Prostate gland (tissue), 2 donors: ENCODE results near the gene ADAMTS17. TPM values are rescaled to one million over a fixed set of nuclear protein-coding genes. Genes with fewer than 3 reads are reported as not detected.

Experiments used
- DNase-seq: peaks from one replicate; pipeline ENCODE4 v3.0.0-alpha.2; 2019; ENCODE audit warnings: low spot score
- H3K27ac ChIP-seq, 2 donors: fragments of 200-600 bp; sonication (generic); 2 replicates each; pipeline ENCODE4 v1.5.1; 2017 to 2019
- H3K27me3 ChIP-seq: fragments of 200-600 bp; sonication (generic); replicated peaks from 2 replicates; pipeline ENCODE4 v1.5.1; 2019; ENCODE audit not compliant: insufficient read depth
- H3K36me3 ChIP-seq, 2 donors: fragments of 200-600 bp; sonication (generic); 1 replicate in 1 of 2; 2 replicates in 1 of 2; pipeline versions ENCODE4 v1.5.1 to v1.8.1; 2017 to 2019
- H3K4me1 ChIP-seq: fragments of 200-600 bp; sonication (generic); replicated peaks from 2 replicates; pipeline ENCODE4 v1.5.1; 2019
- H3K4me3 ChIP-seq, 2 donors: fragments of 200-600 bp; sonication (generic); 2 replicates each; pipeline ENCODE4 v1.5.1; 2017 to 2019
- H3K9me3 ChIP-seq: fragments of 200-600 bp; sonication (generic); 2 replicates; pipeline ENCODE4 v1.5.1; 2017
- CTCF ChIP-seq, 4 experiments: fragments of 200-600 bp in 2 of 4; fragments of 450-650 bp in 2 of 4; sonication (generic) in 2 of 4; IDR thresholded peaks; 1 replicate in 3 of 4; 2 replicates in 1 of 4; pipeline ENCODE4 v1.5.1; 2016 to 2019; ENCODE audit warnings: antibody characterized with exemption in 4 of 4, mild to moderate bottlenecking in 2 of 4, moderate library complexity in 2 of 4
- POLR2A ChIP-seq: fragments of 450-650 bp; IDR thresholded peaks from one replicate; pipeline ENCODE4 v1.6.1; 2016; ENCODE audit warnings: antibody characterized with exemption, mild to moderate bottlenecking
- POLR2AphosphoS5 ChIP-seq: sonication (generic); formaldehyde crosslinking; IDR thresholded peaks from one replicate; pipeline ENCODE4 v1.6.1; 2017; ENCODE audit warnings: antibody characterized with exemption
- WGBS: methylation state at CpG from one replicate; pipeline ENCODE4 v1.1.5; 2018; 5-methylcytosine and 5-hydroxymethylcytosine counted together
- intact Hi-C: fragments of 100-400 bp; cut with DNase I; formaldehyde crosslinking; loops from one replicate; pipeline ENCODE4 v1.14.2; 2022
- total RNA-seq, 2 donors: library from RNA; depleted of rRNA; stranded (reverse); fragments of >200 nt; gene quantifications; one replicate each; pipeline ENCODE4 v1.1.0, GENCODE V29; 2016

The ADAMTS17 gene
- total RNA-seq, 2 donors from 2014 or later = 2.7 to 5.6 TPM

- Histone ChIP-seq H3K9me3 (no peaks in the 10 kb centered on the region), H3K27ac (no peak overlapping the region), H3K27me3 (no peaks in the 10 kb centered on the region), H3K36me3 (no peaks in the 10 kb centered on the region), H3K4me1 (no peaks in the 10 kb centered on the region), H3K4me3 (no peak overlapping the region)
- intact Hi-C loops = no loop called here
- TF ChIP-seq POLR2A (no peak), POLR2AphosphoS5 (peak; percentile 47), CTCF (IDR thresholded peaks at IDR 0.05) (no peak)
- no peak for DNase-seq
- WGBS = 29% methylated on average over 6 of the region's 6 CpGs
Observed at GRCh38 chr15:99959326-99959725, 382.4 kb downstream of the ADAMTS17 start.

GRCh38 chr15:99958426-99959097, 383.2 kb downstream of the ADAMTS17 start:
- H3K27me3 ChIP-seq = no peaks in the 10 kb centered on the region
- H3K4me1 ChIP-seq = no peaks in the 10 kb centered on the region
- intact Hi-C loops = no loop called here
- DNase-seq = no peak
- no peaks in the 10 kb centered on the region for H3K9me3 ChIP-seq
- H3K27ac ChIP-seq = no peak overlapping the region
- 35% methylated on average over 7 of the region's 7 CpGs for WGBS
- H3K4me3 ChIP-seq = no peak overlapping the region
- no peaks in the 10 kb centered on the region for H3K36me3 ChIP-seq
- no peak for TF ChIP-seq CTCF (IDR thresholded peaks at IDR 0.05)
- no peak for TF ChIP-seq POLR2AphosphoS5
- TF ChIP-seq POLR2A = no peak

GRCh38 chr15:99957642-99958013, 384.1 kb downstream of the ADAMTS17 start:
- H3K4me3 ChIP-seq = no peak overlapping the region
- no peak for DNase-seq
- H3K4me1 ChIP-seq = no peaks in the 10 kb centered on the region
- TF ChIP-seq POLR2AphosphoS5 = no peak
- TF ChIP-seq CTCF (IDR thresholded peaks at IDR 0.05) = no peak
- no peak for TF ChIP-seq POLR2A
- intact Hi-C loops = no loop called here
- H3K9me3 ChIP-seq = no peaks in the 10 kb centered on the region
- no peak overlapping the region for H3K27ac ChIP-seq
- no peaks in the 10 kb centered on the region for H3K27me3 ChIP-seq
- WGBS = 92% methylated on average over 2 of the region's 2 CpGs
- H3K36me3 ChIP-seq = no peaks in the 10 kb centered on the region

- Histone ChIP-seq H3K27ac (no peak overlapping the region), H3K4me3 (no peak overlapping the region), H3K27me3 (no peaks in the 10 kb centered on the region), H3K36me3 (no peaks in the 10 kb centered on the region), H3K9me3 (no peaks in the 10 kb centered on the region), H3K4me1 (no peaks in the 10 kb centered on the region)
- TF ChIP-seq CTCF (IDR thresholded peaks at IDR 0.05) = no peak
- no peak for TF ChIP-seq POLR2A
- TF ChIP-seq POLR2AphosphoS5 = no peak
- intact Hi-C loops = no loop called here
- 96% methylated on average over 19 of the region's 19 CpGs for WGBS
- peak; percentile 3 for DNase-seq
Observed at GRCh38 chr15:99956820-99957641, 384.7 kb downstream of the ADAMTS17 start.
